B cell (primary cell): ENCODE measurements around the gene PRLR. TPM values are rescaled to one million over a fixed set of nuclear protein-coding genes. Genes with fewer than 3 reads are reported as not detected.

Source experiments
- ATAC-seq: fragments of 200-7000 bp; cut with Tn5 transposase; one replicate; pipeline ENCODE4 v1.10.0; 2021; ENCODE audit warnings: low read depth, mild to moderate bottlenecking, moderate number of reproducible peaks, moderate library complexity
- CTCF ChIA-PET: fragments of 350-600 bp; sonication (Branson Sonifier 250); formaldehyde crosslinking; loops from one replicate; lab custom pipeline; 2021; ENCODE audit warnings: antibody characterized with exemption, inconsistent platforms; lab: Charles Lee
- POLR2A ChIA-PET: fragments of 350-600 bp; sonication (Branson Sonifier 250); formaldehyde crosslinking; loops from one replicate; lab custom pipeline; 2021; ENCODE audit warnings: antibody characterized with exemption; lab: Charles Lee
- DNase-seq: peaks from one replicate; pipeline ENCODE4 v3.0.0; 2013
- H2AFZ ChIP-seq: 2 replicates; pipeline ENCODE4 v1.6.1; 2012; ENCODE audit warnings: mild to moderate bottlenecking, low read depth, low read length; ENCODE audit not compliant: insufficient read depth, poor library complexity, severe bottlenecking
- H3K27ac ChIP-seq, 2 donors: 1 replicate in 1 of 2; 2 replicates in 1 of 2; pipeline ENCODE4 v1.5.1; 2012 to 2013; ENCODE audit warnings: low read length in 2 of 2, mild to moderate bottlenecking in 2 of 2, moderate library complexity in 1 of 2
- H3K27me3 ChIP-seq, 4 experiments: fragments of 200-600 bp in 1 of 4; sonication (generic) in 1 of 4; replicated peaks in 1 of 4; 1 replicate in 2 of 4; 2 replicates in 2 of 4; pipeline versions ENCODE4 v1.6.1 to v1.7.0; 2013 to 2016; ENCODE audit warnings: low read length in 3 of 4, mild to moderate bottlenecking in 2 of 4, mixed read lengths in 1 of 4, moderate library complexity in 1 of 4; ENCODE audit not compliant: insufficient read depth in 4 of 4, control insufficient read depth in 3 of 4; ENCODE audit errors: control extremely low read depth in 1 of 4
- H3K36me3 ChIP-seq, 2 experiments: replicated peaks in 1 of 2; 1 replicate in 1 of 2; 2 replicates in 1 of 2; pipeline versions ENCODE4 v1.6.1 to v1.7.1; 2013; ENCODE audit warnings: low read length in 1 of 2; ENCODE audit not compliant: insufficient read depth in 2 of 2, control insufficient read depth in 1 of 2; ENCODE audit errors: control extremely low read depth in 1 of 2, extremely low read depth in 1 of 2
- H3K4me1 ChIP-seq, 2 donors: fragments of 200-600 bp in 1 of 2; sonication (generic) in 1 of 2; 1 replicate in 1 of 2; 2 replicates in 1 of 2; pipeline versions ENCODE4 v1.5.1 to v1.6.1; 2013 to 2017; ENCODE audit warnings: low read length in 2 of 2; ENCODE audit not compliant: control insufficient read depth in 2 of 2, insufficient read depth in 2 of 2
- H3K4me2 ChIP-seq: replicated peaks from 2 replicates; pipeline ENCODE3; 2012; ENCODE audit warnings: mild to moderate bottlenecking, low read depth, low read length; ENCODE audit not compliant: poor library complexity, severe bottlenecking
- H3K4me3 ChIP-seq, 5 experiments: fragments of 200-600 bp in 1 of 5; sonication (generic) in 1 of 5; 1 replicate in 3 of 5; 2 replicates in 2 of 5; pipeline versions ENCODE4 v1.5.1 to v1.7.0; 2011 to 2016; ENCODE audit warnings: low read length in 4 of 5, mild to moderate bottlenecking in 4 of 5, low read depth in 2 of 5, control low read depth in 1 of 5, moderate library complexity in 1 of 5; ENCODE audit not compliant: insufficient read depth in 1 of 5; ENCODE audit errors: control extremely low read depth in 1 of 5, extremely low read depth in 1 of 5
- H3K79me2 ChIP-seq: fragments of 200-600 bp; sonication (generic); one replicate; pipeline ENCODE4 v1.6.0; 2016; ENCODE audit warnings: low read length; ENCODE audit not compliant: control insufficient read depth, insufficient read depth
- H3K9ac ChIP-seq: fragments of 200-600 bp; sonication (generic); 2 replicates; pipeline ENCODE4 v1.6.1; 2017; ENCODE audit warnings: mild to moderate bottlenecking, low read length, moderate library complexity
- H3K9me3 ChIP-seq, 3 donors: one replicate each; pipeline versions ENCODE4 v1.6.1 to v1.7.1; 2013; ENCODE audit warnings: low read length in 2 of 3; ENCODE audit not compliant: control insufficient read depth in 2 of 3, insufficient read depth in 1 of 3; ENCODE audit errors: control extremely low read depth in 1 of 3
- H4K20me1 ChIP-seq: 2 replicates; pipeline ENCODE4 v1.6.0; 2012; ENCODE audit warnings: mild to moderate bottlenecking, low read length; ENCODE audit not compliant: insufficient read depth, control insufficient read depth, poor library complexity, severe bottlenecking
- H3K27ac Mint-ChIP-seq: one replicate; pipeline ENCODE4 v1.8.0; 2021; ENCODE audit warnings: mixed read lengths
- H3K27me3 Mint-ChIP-seq: one replicate; pipeline ENCODE4 v1.8.0; 2021; ENCODE audit warnings: mixed read lengths
- H3K4me1 Mint-ChIP-seq: one replicate; pipeline ENCODE4 v1.8.0; 2021; ENCODE audit warnings: mixed read lengths
- H3K4me3 Mint-ChIP-seq: one replicate; pipeline ENCODE4 v1.8.0; 2021; ENCODE audit warnings: mixed read lengths
- H3K9me3 Mint-ChIP-seq: one replicate; pipeline ENCODE4 v1.8.0; 2022; ENCODE audit warnings: mixed read lengths; ENCODE audit not compliant: insufficient read depth
- EZH2 ChIP-seq: IDR thresholded peaks from 2 replicates; pipeline ENCODE4 v1.6.1; 2012; ENCODE audit warnings: borderline replicate concordance, low read depth, mild to moderate bottlenecking, moderate library complexity, low read length; ENCODE audit not compliant: insufficient read depth, poor library complexity, severe bottlenecking
- WGBS: methylation state at CpG from one replicate; pipeline ENCODE4 v1.1.5; 2013; ENCODE audit warnings: missing lambda C conversion rate; ENCODE audit not compliant: insufficient coverage; 5-methylcytosine and 5-hydroxymethylcytosine counted together
- intact Hi-C: fragments of 100-400 bp; cut with micrococcal nuclease; formaldehyde crosslinking; loops from one replicate; pipeline ENCODE4 v1.10.0; 2022
- polyA plus RNA-seq: library from polyadenylated mRNA; depleted of rRNA; stranded (reverse); fragments of >200 nt; gene quantifications from 2 replicates; pipeline ENCODE4 v1.2.3, GENCODE V29; 2012
- total RNA-seq, 2 donors: library from RNA; stranded (reverse); fragments of 120-200 nt in 1 of 2; gene quantifications; 1 replicate in 1 of 2; 2 replicates in 1 of 2; pipeline versions ENCODE4 v1.2.3 to v1.2.4, GENCODE V29; 2013 to 2022
- TF ChIP-seq, protein P1 (sequence below): fragments of 200-600 bp; IDR thresholded peaks from one replicate; pipeline ENCODE4 v1.8.0; 2022; ENCODE audit warnings: antibody characterized with exemption, mild to moderate bottlenecking

PRLR gene
- total and polyA plus RNA-seq, 2 donors (not counting 1 experiment from before 2014, with no cell fraction given) = 0.39 TPM; not detected in 1

DNA sequence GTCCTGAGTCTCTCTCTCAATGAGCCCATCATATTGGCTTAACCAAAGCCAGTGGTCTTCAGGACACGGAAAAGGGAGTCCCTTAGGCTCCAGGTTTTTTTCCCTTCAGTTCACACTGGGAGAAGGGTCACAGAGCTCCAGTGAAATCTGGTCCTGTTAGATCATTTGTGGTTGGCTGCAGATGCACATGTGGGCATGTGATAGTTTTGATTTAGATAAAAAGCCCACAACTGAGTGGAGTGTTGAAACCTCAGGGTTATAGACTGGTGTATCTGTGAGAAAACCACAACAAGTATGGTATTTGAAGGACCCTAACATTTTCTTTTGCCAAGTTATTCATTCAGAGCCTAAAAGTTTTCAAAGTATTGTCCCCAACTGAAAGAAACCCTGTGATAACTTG is 46.7 kb downstream of the PRLR start:
- Histone ChIP-seq H3K36me3 (no peaks in the 10 kb centered on the region), H3K9me3 (no peaks in the 10 kb centered on the region), H3K4me1 (no peaks in the 10 kb centered on the region), H2AFZ (no peak overlapping the region), H4K20me1 (no peaks in the 10 kb centered on the region), H3K79me2 (no peaks in the 10 kb centered on the region), H3K4me3 (no peak overlapping the region), H3K4me2 (no peak overlapping the region), H3K27ac (no peak overlapping the region), H3K27me3 (no peaks in the 10 kb centered on the region), H3K9ac (no peak overlapping the region)
- ATAC-seq = no peak
- DNase-seq = no peak
- Mint-ChIP-seq H3K4me3 (no peak overlapping the region), H3K9me3 (no peaks in the 10 kb centered on the region), H3K27ac (no peak overlapping the region), H3K27me3 (peaks cover 4% of the 10 kb centered on the region), H3K4me1 (no peaks in the 10 kb centered on the region)
- intact Hi-C loops = no loop called here
- WGBS = 67% methylated on average over 1 of the region's 1 CpG
- CTCF ChIA-PET = interaction anchor here (1.0 kb wide), 1 partner anchor 93 kb away, joined by 4 read pairs; no protein-coding TSS in a partner anchor
- POLR2A ChIA-PET = no interaction called here
- TF ChIP-seq, protein P1, sequence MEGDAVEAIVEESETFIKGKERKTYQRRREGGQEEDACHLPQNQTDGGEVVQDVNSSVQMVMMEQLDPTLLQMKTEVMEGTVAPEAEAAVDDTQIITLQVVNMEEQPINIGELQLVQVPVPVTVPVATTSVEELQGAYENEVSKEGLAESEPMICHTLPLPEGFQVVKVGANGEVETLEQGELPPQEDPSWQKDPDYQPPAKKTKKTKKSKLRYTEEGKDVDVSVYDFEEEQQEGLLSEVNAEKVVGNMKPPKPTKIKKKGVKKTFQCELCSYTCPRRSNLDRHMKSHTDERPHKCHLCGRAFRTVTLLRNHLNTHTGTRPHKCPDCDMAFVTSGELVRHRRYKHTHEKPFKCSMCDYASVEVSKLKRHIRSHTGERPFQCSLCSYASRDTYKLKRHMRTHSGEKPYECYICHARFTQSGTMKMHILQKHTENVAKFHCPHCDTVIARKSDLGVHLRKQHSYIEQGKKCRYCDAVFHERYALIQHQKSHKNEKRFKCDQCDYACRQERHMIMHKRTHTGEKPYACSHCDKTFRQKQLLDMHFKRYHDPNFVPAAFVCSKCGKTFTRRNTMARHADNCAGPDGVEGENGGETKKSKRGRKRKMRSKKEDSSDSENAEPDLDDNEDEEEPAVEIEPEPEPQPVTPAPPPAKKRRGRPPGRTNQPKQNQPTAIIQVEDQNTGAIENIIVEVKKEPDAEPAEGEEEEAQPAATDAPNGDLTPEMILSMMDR = peak; percentile 3
- no peak for TF ChIP-seq EZH2

DNA sequence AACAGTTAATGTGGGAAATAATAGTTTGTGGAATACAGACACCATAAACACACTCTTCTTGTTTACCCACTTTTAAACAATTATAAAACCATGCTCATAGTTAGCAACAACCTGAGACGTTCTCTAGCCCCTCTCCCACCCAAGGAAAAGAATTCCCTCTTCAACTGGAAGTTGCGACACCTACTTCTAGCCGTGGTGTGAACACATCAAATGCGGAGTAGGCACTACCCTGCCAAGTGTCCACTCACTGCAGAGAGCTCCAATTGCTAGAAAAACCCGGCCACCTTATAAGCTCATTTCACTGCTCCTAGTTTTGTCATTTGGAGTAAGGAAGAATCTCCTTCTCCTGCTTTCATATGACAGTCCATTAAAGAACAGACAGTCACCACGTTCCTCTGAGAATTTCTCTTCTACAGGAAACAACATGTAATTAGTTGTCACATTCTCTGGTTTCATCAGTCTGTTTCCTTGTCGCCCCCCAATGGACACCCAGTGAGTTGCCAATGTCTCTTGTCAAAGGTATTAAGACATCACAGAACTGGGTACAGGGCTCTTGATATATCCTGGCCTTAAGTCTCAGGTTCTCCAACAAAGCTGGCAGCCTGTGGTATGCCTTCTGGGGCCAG is 47.3 kb downstream of the PRLR start:
- no peak overlapping the region for H3K9ac ChIP-seq
- no peak overlapping the region for H3K27ac Mint-ChIP-seq
- no peak overlapping the region for H3K27ac ChIP-seq
- no peaks in the 10 kb centered on the region for H3K9me3 ChIP-seq
- DNase-seq (no peak), ATAC-seq (peak; percentile 45)
- H2AFZ ChIP-seq = no peak overlapping the region
- no peak overlapping the region for H3K4me3 ChIP-seq
- H3K27me3 ChIP-seq = no peaks in the 10 kb centered on the region
- intact Hi-C loops = no loop called here
- H3K4me1 Mint-ChIP-seq = no peaks in the 10 kb centered on the region
- H3K9me3 Mint-ChIP-seq = no peaks in the 10 kb centered on the region
- ChIA-PET POLR2A (no interaction called here), CTCF (interaction anchor here (1.0 kb wide), 2 partner anchors 20 to 92 kb away, joined by 3 to 4 read pairs; no protein-coding TSS in a partner anchor)
- peaks cover 4% of the 10 kb centered on the region for H3K27me3 Mint-ChIP-seq
- H3K4me1 ChIP-seq = no peaks in the 10 kb centered on the region
- H3K4me2 ChIP-seq = no peak overlapping the region
- H3K36me3 ChIP-seq = no peaks in the 10 kb centered on the region
- no peaks in the 10 kb centered on the region for H4K20me1 ChIP-seq
- H3K79me2 ChIP-seq = no peaks in the 10 kb centered on the region
- WGBS = 54% methylated on average over 5 of the region's 7 CpGs
- no peak overlapping the region for H3K4me3 Mint-ChIP-seq
- no peak for TF ChIP-seq EZH2
- TF ChIP-seq, protein P1 = no peak
